ENCODE measurements around the gene STEAP2.

The STEAP2 gene

GRCh38 chr7:90211391-90212148 lies at the start of gene STEAP2:
TSS of gene STEAP2 (plus strand) at chr7:90211740. CDS start at chr7:90225083, 13,343 bp downstream.
- DNase-seq (ENCODE audit: extremely low read depth, low read depth): peak; percentile 89
- TF ChIP-seq CTCF (IDR thresholded peaks at IDR 0.05; ENCODE audit: low read depth, low read length): peak; percentile 57

- no peak for TF ChIP-seq CTCF (IDR thresholded peaks at IDR 0.05; ENCODE audit: low read depth, low read length)
- no peak for DNase-seq (ENCODE audit: extremely low read depth, low read depth)
Observed at GRCh38 chr7:90163534-90163933, 48.0 kb upstream of the STEAP2 start.

GRCh38 chr7:90165724-90166123 lies 45.8 kb upstream of the STEAP2 start:
- no peak for DNase-seq (ENCODE audit: extremely low read depth, low read depth)
- no peak for TF ChIP-seq CTCF (IDR thresholded peaks at IDR 0.05; ENCODE audit: low read depth, low read length)

- no peak for TF ChIP-seq CTCF (IDR thresholded peaks at IDR 0.05; ENCODE audit: low read depth, low read length)
- no peak for DNase-seq (ENCODE audit: extremely low read depth, low read depth)
Observed at GRCh38 chr7:90166153-90166552, 45.4 kb upstream of the STEAP2 start.

- DNase-seq (ENCODE audit: extremely low read depth, low read depth): no peak
- no peak for TF ChIP-seq CTCF (IDR thresholded peaks at IDR 0.05; ENCODE audit: low read depth, low read length)
Observed at GRCh38 chr7:90167361-90167760, 44.2 kb upstream of the STEAP2 start.

- no peak for DNase-seq (ENCODE audit: extremely low read depth, low read depth)
- no peak for TF ChIP-seq CTCF (IDR thresholded peaks at IDR 0.05; ENCODE audit: low read depth, low read length)
Observed at GRCh38 chr7:90169891-90170290, 41.6 kb upstream of the STEAP2 start.

GRCh38 chr7:90172121-90172520 lies 39.4 kb upstream of the STEAP2 start:
- DNase-seq (ENCODE audit: extremely low read depth, low read depth): no peak
- no peak for TF ChIP-seq CTCF (IDR thresholded peaks at IDR 0.05; ENCODE audit: low read depth, low read length)

All from AG09319 (cell line).